Measurements from ENCODE around the gene PLIN1. TPM values are rescaled to one million over a fixed set of nuclear protein-coding genes. Genes with fewer than 3 reads are reported as not detected.

PLIN1 gene
- total RNA-seq, 1 experiment from 2014 or later = 0.09 TPM

- TF ChIP-seq, protein P1, sequence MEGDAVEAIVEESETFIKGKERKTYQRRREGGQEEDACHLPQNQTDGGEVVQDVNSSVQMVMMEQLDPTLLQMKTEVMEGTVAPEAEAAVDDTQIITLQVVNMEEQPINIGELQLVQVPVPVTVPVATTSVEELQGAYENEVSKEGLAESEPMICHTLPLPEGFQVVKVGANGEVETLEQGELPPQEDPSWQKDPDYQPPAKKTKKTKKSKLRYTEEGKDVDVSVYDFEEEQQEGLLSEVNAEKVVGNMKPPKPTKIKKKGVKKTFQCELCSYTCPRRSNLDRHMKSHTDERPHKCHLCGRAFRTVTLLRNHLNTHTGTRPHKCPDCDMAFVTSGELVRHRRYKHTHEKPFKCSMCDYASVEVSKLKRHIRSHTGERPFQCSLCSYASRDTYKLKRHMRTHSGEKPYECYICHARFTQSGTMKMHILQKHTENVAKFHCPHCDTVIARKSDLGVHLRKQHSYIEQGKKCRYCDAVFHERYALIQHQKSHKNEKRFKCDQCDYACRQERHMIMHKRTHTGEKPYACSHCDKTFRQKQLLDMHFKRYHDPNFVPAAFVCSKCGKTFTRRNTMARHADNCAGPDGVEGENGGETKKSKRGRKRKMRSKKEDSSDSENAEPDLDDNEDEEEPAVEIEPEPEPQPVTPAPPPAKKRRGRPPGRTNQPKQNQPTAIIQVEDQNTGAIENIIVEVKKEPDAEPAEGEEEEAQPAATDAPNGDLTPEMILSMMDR (conservative IDR thresholded peaks at IDR 0.05) = no peak
- H3K27ac Mint-ChIP-seq = no peak overlapping the region
- Histone ChIP-seq H3K23me2 (ENCODE audit: insufficient read length, low read depth, low read length, poor library complexity, severe bottlenecking) (peaks cover 6% of the 10 kb centered on the region), H4K91ac (ENCODE audit: insufficient read length, low read depth, low read length) (no peak overlapping the region), H2AFZ (ENCODE audit: low read length) (no peak overlapping the region), H3K14ac (ENCODE audit: insufficient read depth, low read length) (no peak overlapping the region), H3K4me2 (ENCODE audit: insufficient read depth, insufficient read length, low read length) (no peak overlapping the region), H3K4ac (ENCODE audit: low read depth, low read length) (no peak overlapping the region), H3K79me2 (ENCODE audit: insufficient read depth, low read length) (no peaks in the 10 kb centered on the region; the same call in 1 of the 2 replicates), H3K56ac (ENCODE audit: insufficient read length, low read depth, low read length) (no peak overlapping the region), H4K20me1 (ENCODE audit: control insufficient read depth, insufficient read depth, insufficient read length) (no peaks in the 10 kb centered on the region), H2BK20ac (ENCODE audit: low read depth, low read length, poor library complexity, severe bottlenecking) (no peak overlapping the region), H3K18ac (ENCODE audit: insufficient read length, low read depth, low read length) (no peak overlapping the region), H2BK12ac (ENCODE audit: insufficient read length, low read depth, low read length) (no peak overlapping the region), H2BK15ac (ENCODE audit: low read depth, low read length) (no peak overlapping the region), H3K23ac (ENCODE audit: insufficient read length, low read depth, low read length) (no peak overlapping the region), H2BK5ac (ENCODE audit: insufficient read length, low read length) (no peak overlapping the region), H4K8ac (replicated peaks; ENCODE audit: insufficient read length, low read depth, low read length) (no peak overlapping the region), H2BK120ac (ENCODE audit: low read depth, low read length, poor library complexity, severe bottlenecking) (no peak overlapping the region), H3K79me1 (ENCODE audit: insufficient read depth, low read depth, low read length, poor library complexity, severe bottlenecking) (no peaks in the 10 kb centered on the region), H4K5ac (ENCODE audit: insufficient read length, low read depth, low read length) (no peak overlapping the region), H2AK5ac (ENCODE audit: insufficient read length, low read length) (no peak overlapping the region), H3K9ac (ENCODE audit: extremely low read depth, insufficient read length, low read length) (no peak overlapping the region), H3K27ac (ENCODE audit: insufficient read length, low read depth, low read length) (no peak overlapping the region), H3T11ph (ENCODE audit: low read length) (no peak overlapping the region), H3K9me3 (ENCODE audit: control insufficient read depth, low read depth, low read length) (no peaks in the 10 kb centered on the region), H3K27me3 (ENCODE audit: insufficient read depth, low read length) (no peaks in the 10 kb centered on the region), H3K4me1 (ENCODE audit: insufficient read depth, low read length) (no peaks in the 10 kb centered on the region)
- peaks cover 6 to 12% of the 10 kb centered on the region in 2 experiments for H3K4me1 Mint-ChIP-seq
- DNase-seq = no peak
- peaks cover 12% of the 10 kb centered on the region for H3K27me3 Mint-ChIP-seq (ENCODE audit: low read depth)
- H3K36me3 Mint-ChIP-seq (ENCODE audit: insufficient read depth in 1 of 3, low read depth in 3 of 3) = peaks cover 11 to 27% (median 19%) of the 10 kb centered on the region in 3 experiments
- peak overlapping the region; percentile 44 to 72; a peak in 4 of 5 replicates for H3K4me3 Mint-ChIP-seq
- H3K9me3 Mint-ChIP-seq = no peaks in the 10 kb centered on the region
- WGBS (ENCODE audit: extremely low coverage, insufficient read length, low lambda C conversion rate) = no CpG with 5 or more reads among the region's 2 CpGs
Measured at GRCh38 chr15:89653578-89653977, 25.6 kb downstream of the PLIN1 start.
